IMR-90 (cell line): Measurements from ENCODE around the gene ARHGEF10L. TPM values are rescaled to one million over a fixed set of nuclear protein-coding genes. Genes with fewer than 3 reads are reported as not detected.

ENCODE experiments used
- ATAC-seq: fragments of 200-7000 bp; cut with Tn5 transposase; 2 replicates; pipeline ENCODE4 v1.9.1; 2020; ENCODE audit warnings: low read depth, mild to moderate bottlenecking, moderate library complexity
- BruUV-seq: library from RNA; stranded (reverse); fragments of 400-500 nt; replicated peaks from 2 replicates; lab custom pipeline; 2021; lab: Mats Ljungman, UMichigan
- CTCF ChIA-PET: fragments of 300-600 bp; formaldehyde crosslinking; extraction: SDS; loops from one replicate; lab custom pipeline; 2021; ENCODE audit warnings: antibody characterized with exemption; lab: Yijun Ruan, JAX
- POLR2A ChIA-PET: fragments of 300-600 bp; sonication (Branson Sonifier 250); formaldehyde crosslinking; loops from one replicate; lab custom pipeline; 2022; ENCODE audit warnings: antibody characterized with exemption; ENCODE audit not compliant: unreplicated experiment; lab: Charles Lee
- DNase-seq: peaks from one replicate; pipeline ENCODE4 v3.0.0; 2013
- H2AFZ ChIP-seq: replicated peaks from 2 replicates; pipeline ENCODE3; 2013; ENCODE audit warnings: low read length, mild to moderate bottlenecking; ENCODE audit not compliant: poor library complexity
- H2AK5ac ChIP-seq: 2 replicates; pipeline ENCODE4 v1.6.1; 2013; ENCODE audit warnings: low read depth, low read length, inconsistent platforms
- H2AK9ac ChIP-seq: replicated peaks from 2 replicates; pipeline ENCODE3; 2013; ENCODE audit warnings: mild to moderate bottlenecking, low read depth, low read length, moderate library complexity; ENCODE audit not compliant: poor library complexity
- H2BK120ac ChIP-seq: 2 replicates; pipeline ENCODE4 v1.6.1; 2013; ENCODE audit warnings: low read depth, low read length, inconsistent platforms
- H2BK15ac ChIP-seq: 3 replicates; pipeline ENCODE4 v1.6.1; 2013; ENCODE audit warnings: low read depth, low read length, inconsistent platforms
- H2BK20ac ChIP-seq: 2 replicates; pipeline ENCODE4 v1.6.1; 2013; ENCODE audit warnings: low read depth, mild to moderate bottlenecking, inconsistent platforms, low read length, moderate library complexity
- H2BK5ac ChIP-seq: 2 replicates; pipeline ENCODE4 v1.6.1; 2013; ENCODE audit warnings: mild to moderate bottlenecking, low read depth, low read length, inconsistent platforms; ENCODE audit not compliant: poor library complexity, severe bottlenecking
- H3K14ac ChIP-seq: replicated peaks from 2 replicates; pipeline ENCODE4 v1.6.1; 2013; ENCODE audit warnings: low read depth, low read length, inconsistent platforms
- H3K18ac ChIP-seq: 2 replicates; pipeline ENCODE4 v1.6.1; 2013; ENCODE audit warnings: low read depth, low read length, control low read depth
- H3K23ac ChIP-seq: 2 replicates; pipeline ENCODE4 v1.6.1; 2013; ENCODE audit warnings: low read depth, low read length, inconsistent platforms
- H3K27ac ChIP-seq: 2 replicates; pipeline ENCODE4 v1.5.1; 2013; ENCODE audit warnings: mild to moderate bottlenecking, control low read depth, low read length; ENCODE audit not compliant: insufficient read depth
- H3K27me3 ChIP-seq: 2 replicates; pipeline ENCODE4 v1.6.1; 2013; ENCODE audit warnings: low read length; ENCODE audit not compliant: control insufficient read depth, insufficient read depth
- H3K36me3 ChIP-seq: 2 replicates; pipeline ENCODE4 v1.6.1; 2013; ENCODE audit warnings: low read length, mixed read lengths; ENCODE audit not compliant: control insufficient read depth, insufficient read depth
- H3K4ac ChIP-seq: 2 replicates; pipeline ENCODE4 v1.6.1; 2013; ENCODE audit warnings: low read depth, low read length, inconsistent platforms
- H3K4me1 ChIP-seq: 2 replicates; pipeline ENCODE4 v1.6.1; 2013; ENCODE audit warnings: low read length, mixed read lengths; ENCODE audit not compliant: control insufficient read depth, insufficient read depth
- H3K4me2 ChIP-seq: 2 replicates; pipeline ENCODE4 v1.6.1; 2013; ENCODE audit warnings: low read depth, mild to moderate bottlenecking, control low read depth, low read length, moderate library complexity
- H3K4me3 ChIP-seq: 2 replicates; pipeline ENCODE4 v1.5.1; 2013; ENCODE audit warnings: low read depth, mild to moderate bottlenecking, control low read depth, low read length, moderate library complexity; ENCODE audit not compliant: insufficient read depth
- H3K56ac ChIP-seq: 2 replicates; pipeline ENCODE4 v1.6.1; 2013; ENCODE audit warnings: low read length, inconsistent platforms; ENCODE audit not compliant: insufficient read depth; ENCODE audit errors: extremely low read depth
- H3K79me1 ChIP-seq, 2 experiments: 2 replicates each; pipeline ENCODE4 v1.6.1; 2013; ENCODE audit warnings: low read length in 2 of 2, inconsistent platforms in 1 of 2, low read depth in 1 of 2
- H3K9ac ChIP-seq: 2 replicates; pipeline ENCODE4 v1.6.1; 2013; ENCODE audit warnings: low read depth, low read length, control low read depth
- H3K9me1 ChIP-seq: 2 replicates; pipeline ENCODE4 v1.6.1; 2013; ENCODE audit warnings: low read length, inconsistent platforms; ENCODE audit not compliant: insufficient read depth
- H3K9me3 ChIP-seq: 2 replicates; pipeline ENCODE4 v1.6.1; 2013; ENCODE audit warnings: low read length; ENCODE audit not compliant: control insufficient read depth, insufficient read depth
- H4K20me1 ChIP-seq: 2 replicates; pipeline ENCODE4 v1.6.1; 2013; ENCODE audit warnings: low read length, inconsistent platforms; ENCODE audit not compliant: insufficient read depth
- H4K5ac ChIP-seq: 2 replicates; pipeline ENCODE4 v1.6.1; 2013; ENCODE audit warnings: mild to moderate bottlenecking, low read depth, low read length, control low read depth
- H4K8ac ChIP-seq, 2 experiments: 2 replicates each; pipeline ENCODE4 v1.6.1; 2013; ENCODE audit warnings: low read depth in 2 of 2, low read length in 2 of 2, control low read depth in 1 of 2, inconsistent platforms in 1 of 2
- H4K91ac ChIP-seq: 2 replicates; pipeline ENCODE4 v1.6.1; 2013; ENCODE audit warnings: low read depth, low read length, inconsistent platforms; ENCODE audit not compliant: insufficient read depth
- BHLHE40 ChIP-seq: fragments of 150-350 bp; IDR thresholded peaks from 2 replicates; pipeline ENCODE4 v1.6.1; 2016; ENCODE audit warnings: mild to moderate bottlenecking, low read depth, low read length
- CEBPB ChIP-seq: IDR thresholded peaks from 2 replicates; pipeline ENCODE4 v1.6.1; 2012; ENCODE audit warnings: low read depth, low read length, improper control_type of control experiment
- CHD1 ChIP-seq: IDR thresholded peaks from 2 replicates; pipeline ENCODE4 v1.6.1; 2012; ENCODE audit warnings: low read depth, low read length, improper control_type of control experiment
- ELK1 ChIP-seq: fragments of 150-350 bp; IDR thresholded peaks from 2 replicates; pipeline ENCODE4 v1.6.1; 2016; ENCODE audit warnings: low read depth, mild to moderate bottlenecking, low read length, moderate library complexity, borderline replicate concordance
- FOS ChIP-seq: fragments of 150-350 bp; IDR thresholded peaks from 2 replicates; pipeline ENCODE4 v1.6.1; 2016; ENCODE audit warnings: low read depth, low read length
- MAFK ChIP-seq: IDR thresholded peaks from 2 replicates; pipeline ENCODE4 v1.6.1; 2012; ENCODE audit warnings: low read depth, low read length, improper control_type of control experiment
- MAZ ChIP-seq: IDR thresholded peaks from 2 replicates; pipeline ENCODE4 v1.6.1; 2012; ENCODE audit warnings: low read depth, mild to moderate bottlenecking, low read length, improper control_type of control experiment, moderate library complexity, borderline replicate concordance
- MXI1 ChIP-seq: IDR thresholded peaks from 2 replicates; pipeline ENCODE4 v1.6.1; 2012; ENCODE audit warnings: low read depth, mild to moderate bottlenecking, low read length, moderate library complexity, borderline replicate concordance
- NFE2L2 ChIP-seq: fragments of 150-350 bp; IDR thresholded peaks from 2 replicates; pipeline ENCODE4 v1.6.1; 2016; ENCODE audit warnings: low read depth, mild to moderate bottlenecking, low read length
- POLR2A ChIP-seq: IDR thresholded peaks from 2 replicates; pipeline ENCODE4 v1.6.1; 2012; ENCODE audit warnings: mild to moderate bottlenecking, low read depth, low read length
- RAD21 ChIP-seq: IDR thresholded peaks from 2 replicates; pipeline ENCODE4 v1.6.1; 2012; ENCODE audit warnings: low read length, improper control_type of control experiment
- RCOR1 ChIP-seq: IDR thresholded peaks from 2 replicates; pipeline ENCODE4 v1.6.1; 2012; ENCODE audit warnings: mild to moderate bottlenecking, low read length, improper control_type of control experiment; ENCODE audit not compliant: insufficient replicate concordance
- RFX5 ChIP-seq: IDR thresholded peaks from 2 replicates; pipeline ENCODE4 v1.8.0; 2012; ENCODE audit warnings: low read depth, mild to moderate bottlenecking, low read length, moderate library complexity
- SMC3 ChIP-seq: fragments of 150-350 bp; IDR thresholded peaks from 2 replicates; pipeline ENCODE4 v1.6.1; 2016; ENCODE audit warnings: low read depth, mild to moderate bottlenecking, antibody characterized with exemption, low read length, moderate library complexity
- USF2 ChIP-seq: fragments of 150-350 bp; IDR thresholded peaks from 2 replicates; pipeline ENCODE4 v1.6.1; 2017; ENCODE audit warnings: mild to moderate bottlenecking, antibody characterized with exemption, low read length, low read depth
- WGBS, 2 experiments: methylation state at CpG; one replicate each; pipeline versions ENCODE4 v1.1.5 to v1.1.7; 2013; ENCODE audit warnings: missing lambda C conversion rate in 2 of 2; ENCODE audit not compliant: insufficient read length in 1 of 2; ENCODE audit errors: extremely low coverage in 2 of 2; 5-methylcytosine and 5-hydroxymethylcytosine counted together
- dilution Hi-C: fragments of 300-500 bp; cut with HindIII; formaldehyde crosslinking; loops from one replicate; pipeline ENCODE4 v1.14.3; 2018; ENCODE audit warnings: low sequenced_read_pairs; ENCODE audit not compliant: unreplicated experiment
- in situ Hi-C: fragments of 300-500 bp; cut with MboI; formaldehyde crosslinking; loops from 3 replicates; pipeline ENCODE4 v1.14.3; 2019; ENCODE audit warnings: low sequenced_read_pairs, inconsistent platforms, mixed read lengths
- intact Hi-C: fragments of 100-400 bp; cut with micrococcal nuclease; formaldehyde crosslinking; loops from 2 replicates; pipeline ENCODE4 v1.10.0; 2022
- polyA plus RNA-seq, 3 experiments: library from polyadenylated mRNA; depleted of rRNA; stranded (reverse); fragments of >200 nt; gene quantifications; 2 replicates each; pipeline ENCODE4 v1.2.3, GENCODE V29; 2012; ENCODE audit warnings: low replicate concordance in 1 of 3
- total RNA-seq: library from RNA; depleted of rRNA; stranded (reverse); fragments of >200 nt; gene quantifications from 2 replicates; pipeline ENCODE4 v1.2.3, GENCODE V29; 2012

Gene ARHGEF10L
- total and polyA plus RNA-seq, 2 of the 4 experiments (the other 2 are of a cell fraction), result 4.8 to 12.4 TPM

GRCh38 chr1:17696417-17697301, 157.2 kb downstream of the ARHGEF10L start:
- BruUV-seq, result no TSS peak
- 85% methylated on average over 20 of the region's 42 CpGs; no CpG with 5 or more reads in 1 of the 2 experiments for WGBS, 2 experiments
- TF ChIP-seq FOS (no peak), SMC3 (peak; percentile 56), POLR2A (no peak), MXI1 (no peak), RAD21 (peak; percentile 46), MAFK (no peak), USF2 (no peak), NFE2L2 (no peak), RFX5 (no peak), RCOR1 (no peak), MAZ (no peak), CHD1 (no peak), CEBPB (no peak), ELK1 (no peak), BHLHE40 (no peak)

More at GRCh38 chr1:17696417-17697301, 157.2 kb downstream of the ARHGEF10L start:
- H2BK120ac ChIP-seq, result no peak overlapping the region
- no peak overlapping the region for H3K56ac ChIP-seq
- H3K4ac ChIP-seq, result no peak overlapping the region
- H2BK15ac ChIP-seq, result no peak overlapping the region
- no peaks in the 10 kb centered on the region for H3K27me3 ChIP-seq
- H3K18ac ChIP-seq, result no peak overlapping the region
- H3K4me3 ChIP-seq, result no peak overlapping the region
- H3K27ac ChIP-seq, result no peak overlapping the region
- no peak overlapping the region for H4K5ac ChIP-seq
- no peak overlapping the region for H2AK5ac ChIP-seq
- no peak overlapping the region for H4K8ac ChIP-seq
- peak overlapping the region; percentile 19 for H2AK9ac ChIP-seq
- ATAC-seq, result peak; percentile 90
- in situ Hi-C loops (no loop called here), dilution Hi-C loops (no loop called here), intact Hi-C loops (no loop called here)
- H3K14ac ChIP-seq, result no peak overlapping the region
- no peak overlapping the region; the same call in 1 of the 2 replicates for H3K4me2 ChIP-seq
- H2AFZ ChIP-seq, result peak overlapping the region; percentile 61
- no peaks in the 10 kb centered on the region for H4K20me1 ChIP-seq
- no peaks in the 10 kb centered on the region for H3K79me1 ChIP-seq
- no peak overlapping the region for H2BK20ac ChIP-seq
- no peaks in the 10 kb centered on the region; the same call in 1 of the 2 replicates for H3K36me3 ChIP-seq
- H2BK5ac ChIP-seq, result no peak overlapping the region
- no peak overlapping the region for H3K23ac ChIP-seq
- ChIA-PET CTCF (interaction anchor here (0.6 to 1.2 kb wide), 4 partner anchors 33 to 202 kb away, joined by 3 to 5 read pairs (median 3); partner anchors contain the start of gene ACTL8), POLR2A (no interaction called here)
- H3K9ac ChIP-seq, result 0 out of 2 replicates have a peak overlapping the region, but pooled peaks have one; percentile 9
- H3K9me1 ChIP-seq, result no peaks in the 10 kb centered on the region
- peak; percentile 74 for DNase-seq
- H4K91ac ChIP-seq, result no peak overlapping the region
- peaks cover 2% of the 10 kb centered on the region; the same call in 1 of the 2 replicates for H3K4me1 ChIP-seq
- no peaks in the 10 kb centered on the region for H3K9me3 ChIP-seq
